ENCODE measurements around the gene CCDC127. TPM values are rescaled to one million over a fixed set of nuclear protein-coding genes. Genes with fewer than 3 reads are reported as not detected.

CCDC127 gene
- total RNA-seq, 1 donor from 2014 or later = 11.9 TPM

- Mint-ChIP-seq H3K36me3 (ENCODE audit: low read depth) (peaks cover 3% of the 10 kb centered on the region), H3K27ac (ENCODE audit: unreplicated experiment) (no peak overlapping the region), H3K4me1 (no peaks in the 10 kb centered on the region), H3K9me3 (no peaks in the 10 kb centered on the region), H3K4me3 (no peak overlapping the region), H3K27me3 (ENCODE audit: low read depth) (no peaks in the 10 kb centered on the region)
- DNase-seq (ENCODE audit: low read depth, low spot score) = no peak
- TF ChIP-seq CTCF (conservative IDR thresholded peaks at IDR 0.05) = no peak
Observed at GRCh38 chr5:181566-181965, 36.4 kb downstream of the CCDC127 start.

- no peak overlapping the region for H3K4me3 Mint-ChIP-seq
- H3K36me3 Mint-ChIP-seq (ENCODE audit: low read depth) = peaks cover 3% of the 10 kb centered on the region
- no peak overlapping the region for H3K27ac Mint-ChIP-seq (ENCODE audit: unreplicated experiment)
- H3K4me1 Mint-ChIP-seq = no peaks in the 10 kb centered on the region
- no peaks in the 10 kb centered on the region for H3K9me3 Mint-ChIP-seq
- DNase-seq (ENCODE audit: low read depth, low spot score) = no peak
- no peaks in the 10 kb centered on the region for H3K27me3 Mint-ChIP-seq (ENCODE audit: low read depth)
- TF ChIP-seq CTCF (conservative IDR thresholded peaks at IDR 0.05) = no peak
Observed at GRCh38 chr5:181160-181559, 36.8 kb downstream of the CCDC127 start.

- no peak for DNase-seq (ENCODE audit: low read depth, low spot score)
- Mint-ChIP-seq H3K4me1 (no peaks in the 10 kb centered on the region), H3K4me3 (no peak overlapping the region), H3K36me3 (ENCODE audit: low read depth) (peaks cover 3% of the 10 kb centered on the region), H3K27me3 (ENCODE audit: low read depth) (no peaks in the 10 kb centered on the region), H3K9me3 (no peaks in the 10 kb centered on the region), H3K27ac (ENCODE audit: unreplicated experiment) (no peak overlapping the region)
- no peak for TF ChIP-seq CTCF (conservative IDR thresholded peaks at IDR 0.05)
Observed at GRCh38 chr5:180286-180918, 37.6 kb downstream of the CCDC127 start.

- no peak for DNase-seq (ENCODE audit: low read depth, low spot score)
- peaks cover 3% of the 10 kb centered on the region for H3K36me3 Mint-ChIP-seq (ENCODE audit: low read depth)
- H3K4me1 Mint-ChIP-seq = no peaks in the 10 kb centered on the region
- TF ChIP-seq CTCF (conservative IDR thresholded peaks at IDR 0.05) = no peak
- no peaks in the 10 kb centered on the region for H3K9me3 Mint-ChIP-seq
- no peak overlapping the region for H3K27ac Mint-ChIP-seq (ENCODE audit: unreplicated experiment)
- no peaks in the 10 kb centered on the region for H3K27me3 Mint-ChIP-seq (ENCODE audit: low read depth)
- no peak overlapping the region for H3K4me3 Mint-ChIP-seq
Observed at GRCh38 chr5:179401-179800, 38.6 kb downstream of the CCDC127 start.

GRCh38 chr5:178110-178509, 39.8 kb downstream of the CCDC127 start:
- Mint-ChIP-seq H3K4me1 (peaks cover 3% of the 10 kb centered on the region), H3K9me3 (no peaks in the 10 kb centered on the region), H3K27me3 (ENCODE audit: low read depth) (no peaks in the 10 kb centered on the region), H3K4me3 (no peak overlapping the region), H3K36me3 (ENCODE audit: low read depth) (peaks cover 3% of the 10 kb centered on the region), H3K27ac (ENCODE audit: unreplicated experiment) (no peak overlapping the region)
- DNase-seq (ENCODE audit: low read depth, low spot score) = no peak
- no peak for TF ChIP-seq CTCF (conservative IDR thresholded peaks at IDR 0.05)

All from neural crest cell (in vitro differentiated cells).